Panc1 (cell line): ENCODE results near the gene NFAM1. TPM values are rescaled to one million over a fixed set of nuclear protein-coding genes. Genes with fewer than 3 reads are reported as not detected.

Experiments used
- ATAC-seq: fragments of 200-7000 bp; cut with Tn5 transposase; 2 replicates; pipeline ENCODE4 v1.9.1; 2020; ENCODE audit warnings: mild to moderate bottlenecking, moderate library complexity
- BruUV-seq: library from RNA; stranded (reverse); fragments of 400-500 nt; replicated peaks from 2 replicates; lab custom pipeline; 2021; lab: Mats Ljungman, UMichigan
- CTCF ChIA-PET: fragments of 300-600 bp; sonication (Branson Sonifier 250); formaldehyde crosslinking; loops from one replicate; lab custom pipeline; 2022; ENCODE audit warnings: antibody characterized with exemption; lab: Charles Lee
- POLR2A ChIA-PET: fragments of 300-600 bp; sonication (Branson Sonifier 250); formaldehyde crosslinking; loops from one replicate; lab custom pipeline; 2022; ENCODE audit warnings: antibody characterized with exemption; lab: Charles Lee
- DNase-seq: peaks from one replicate; pipeline ENCODE4 v3.0.0-alpha.2; 2010; ENCODE audit warnings: low read depth, low spot score
- H3K27ac ChIP-seq: 2 replicates; pipeline ENCODE4 v1.5.1; 2011; ENCODE audit warnings: mild to moderate bottlenecking, low read length, inconsistent platforms
- H3K27me3 ChIP-seq: fragments of 200-500 bp; sonication (Bioruptor generic); 2 replicates; pipeline ENCODE4 v1.6.0; 2014; ENCODE audit warnings: low read length, inconsistent platforms; ENCODE audit not compliant: control insufficient read depth, insufficient read depth
- H3K36me3 ChIP-seq: fragments of 200-500 bp; sonication (Bioruptor generic); 2 replicates; pipeline ENCODE4 v1.5.1; 2014; ENCODE audit warnings: inconsistent platforms, mild to moderate bottlenecking, low read length, moderate library complexity; ENCODE audit not compliant: control insufficient read depth, insufficient read depth
- H3K4me1 ChIP-seq: 2 replicates; pipeline ENCODE4 v1.5.1; 2011; ENCODE audit warnings: inconsistent platforms, mild to moderate bottlenecking, low read length, moderate library complexity; ENCODE audit not compliant: control insufficient read depth, insufficient read depth
- H3K4me3 ChIP-seq, 2 experiments: 2 replicates each; pipeline ENCODE4 v1.5.1; 2011 to 2012; ENCODE audit warnings: low read depth in 2 of 2, low read length in 2 of 2, mild to moderate bottlenecking in 2 of 2, inconsistent platforms in 1 of 2, moderate library complexity in 1 of 2
- H3K9me3 ChIP-seq: fragments of 200-500 bp; sonication (Bioruptor generic); 2 replicates; pipeline ENCODE4 v1.5.1; 2014; ENCODE audit warnings: low read depth, mild to moderate bottlenecking, inconsistent platforms, low read length, moderate library complexity; ENCODE audit not compliant: control insufficient read depth, insufficient read depth
- CTCF ChIP-seq: fragments of 450-650 bp; IDR thresholded peaks from 2 replicates; pipeline ENCODE4 v1.5.1; 2017; ENCODE audit warnings: mild to moderate bottlenecking
- POLR2AphosphoS5 ChIP-seq: IDR thresholded peaks from 2 replicates; pipeline ENCODE4 v1.6.1; 2012; ENCODE audit warnings: mild to moderate bottlenecking, low read depth, low read length, moderate library complexity
- REST ChIP-seq, 2 experiments: IDR thresholded peaks; 2 replicates each; pipeline ENCODE4 v1.6.1; 2011 to 2012; ENCODE audit warnings: low read depth in 2 of 2, control low read depth in 1 of 2, low read length in 1 of 2, mild to moderate bottlenecking in 1 of 2, moderate library complexity in 1 of 2; ENCODE audit not compliant: insufficient read depth in 1 of 2
- SIN3A ChIP-seq: IDR thresholded peaks from 2 replicates; pipeline ENCODE4 v1.6.1; 2012; ENCODE audit warnings: low read depth, mild to moderate bottlenecking, low read length, moderate library complexity, borderline replicate concordance; ENCODE audit not compliant: insufficient read depth
- TCF7L2 ChIP-seq: IDR thresholded peaks from 2 replicates; pipeline ENCODE4 v1.6.1; 2011; ENCODE audit warnings: mild to moderate bottlenecking, low read depth, low read length, inconsistent platforms
- in situ Hi-C: cut with HindIII; loops from 2 replicates; pipeline ENCODE4 v1.10.0; 2016; ENCODE audit warnings: low sequenced_read_pairs, low pct_unique_long_range_greater_than_20kb
- intact Hi-C: fragments of 100-400 bp; cut with micrococcal nuclease; formaldehyde crosslinking; loops from one replicate; pipeline ENCODE4 v1.10.0; 2022; ENCODE audit not compliant: unreplicated experiment
- total RNA-seq: library from RNA; stranded (reverse); gene quantifications from one replicate; pipeline ENCODE4 v1.2.1, GENCODE V29; 2021; ENCODE audit not compliant: unreplicated experiment

Gene NFAM1
- total RNA-seq, 1 experiment from 2014 or later: 0.41 TPM

- peaks cover 26% of the 10 kb centered on the region for H3K4me1 ChIP-seq
- no peak for ATAC-seq
- intact Hi-C loops: no loop called here
- no peak for DNase-seq
- no peaks in the 10 kb centered on the region for H3K27me3 ChIP-seq
- H3K36me3 ChIP-seq: no peaks in the 10 kb centered on the region
- CTCF ChIA-PET: interaction anchor here (1.5 to 2.4 kb wide), 2 partner anchors 164 to 352 kb away, joined by 4 to 12 read pairs; partner anchors contain the start of gene NDUFA6
- no peak for TF ChIP-seq SIN3A
- no peak for TF ChIP-seq POLR2AphosphoS5
- TF ChIP-seq CTCF: no peak
- no peak for TF ChIP-seq REST (IDR thresholded peaks at IDR 0.05; ENCODE audit: insufficient read depth in 1 of 2, low read depth in 2 of 2, low read length in 1 of 2)
- TF ChIP-seq TCF7L2: no peak
- H3K9me3 ChIP-seq: no peaks in the 10 kb centered on the region
- H3K27ac ChIP-seq: no peak overlapping the region
- BruUV-seq: no TSS peak
- in situ Hi-C loops: no loop called here
- no peak overlapping the region for H3K4me3 ChIP-seq
- POLR2A ChIA-PET: no interaction called here
Measured at GRCh38 chr22:42442748-42443147, 10.5 kb upstream of the NFAM1 start.

GRCh38 chr22:42440728-42441127 lies 8.5 kb upstream of the NFAM1 start:
- ATAC-seq (no peak), DNase-seq (no peak)
- H3K4me1 ChIP-seq: peaks cover 26% of the 10 kb centered on the region
- intact Hi-C loops (no loop called here), in situ Hi-C loops (no loop called here)
- no TSS peak for BruUV-seq
- no peaks in the 10 kb centered on the region for H3K36me3 ChIP-seq
- H3K9me3 ChIP-seq: no peaks in the 10 kb centered on the region
- H3K27ac ChIP-seq: no peak overlapping the region
- ChIA-PET POLR2A (no interaction called here), CTCF (no interaction called here)
- TF ChIP-seq SIN3A (no peak), CTCF (no peak), REST (IDR thresholded peaks at IDR 0.05; ENCODE audit: insufficient read depth in 1 of 2, low read depth in 2 of 2, low read length in 1 of 2) (no peak), TCF7L2 (no peak), POLR2AphosphoS5 (no peak)
- H3K27me3 ChIP-seq: no peaks in the 10 kb centered on the region
- no peak overlapping the region for H3K4me3 ChIP-seq
